IMR-90 (cell line): Measurements from ENCODE around the gene CLDN10. TPM values are rescaled to one million over a fixed set of nuclear protein-coding genes. Genes with fewer than 3 reads are reported as not detected.

ENCODE experiments used
- ATAC-seq: fragments of 200-7000 bp; cut with Tn5 transposase; 2 replicates; pipeline ENCODE4 v1.9.1; 2020; ENCODE audit warnings: low read depth, mild to moderate bottlenecking, moderate library complexity
- BruUV-seq: library from RNA; stranded (reverse); fragments of 400-500 nt; replicated peaks from 2 replicates; lab custom pipeline; 2021; lab: Mats Ljungman, UMichigan
- CTCF ChIA-PET: fragments of 300-600 bp; formaldehyde crosslinking; extraction: SDS; loops from one replicate; lab custom pipeline; 2021; ENCODE audit warnings: antibody characterized with exemption; lab: Yijun Ruan, JAX
- POLR2A ChIA-PET: fragments of 300-600 bp; sonication (Branson Sonifier 250); formaldehyde crosslinking; loops from one replicate; lab custom pipeline; 2022; ENCODE audit warnings: antibody characterized with exemption; ENCODE audit not compliant: unreplicated experiment; lab: Charles Lee
- DNase-seq: peaks from one replicate; pipeline ENCODE4 v3.0.0; 2013
- H2AFZ ChIP-seq: replicated peaks from 2 replicates; pipeline ENCODE3; 2013; ENCODE audit warnings: low read length, mild to moderate bottlenecking; ENCODE audit not compliant: poor library complexity
- H2AK5ac ChIP-seq: 2 replicates; pipeline ENCODE4 v1.6.1; 2013; ENCODE audit warnings: low read depth, low read length, inconsistent platforms
- H2AK9ac ChIP-seq: replicated peaks from 2 replicates; pipeline ENCODE3; 2013; ENCODE audit warnings: mild to moderate bottlenecking, low read depth, low read length, moderate library complexity; ENCODE audit not compliant: poor library complexity
- H2BK120ac ChIP-seq: 2 replicates; pipeline ENCODE4 v1.6.1; 2013; ENCODE audit warnings: low read depth, low read length, inconsistent platforms
- H2BK15ac ChIP-seq: 3 replicates; pipeline ENCODE4 v1.6.1; 2013; ENCODE audit warnings: low read depth, low read length, inconsistent platforms
- H2BK20ac ChIP-seq: 2 replicates; pipeline ENCODE4 v1.6.1; 2013; ENCODE audit warnings: low read depth, mild to moderate bottlenecking, inconsistent platforms, low read length, moderate library complexity
- H2BK5ac ChIP-seq: 2 replicates; pipeline ENCODE4 v1.6.1; 2013; ENCODE audit warnings: mild to moderate bottlenecking, low read depth, low read length, inconsistent platforms; ENCODE audit not compliant: poor library complexity, severe bottlenecking
- H3K14ac ChIP-seq: replicated peaks from 2 replicates; pipeline ENCODE4 v1.6.1; 2013; ENCODE audit warnings: low read depth, low read length, inconsistent platforms
- H3K18ac ChIP-seq: 2 replicates; pipeline ENCODE4 v1.6.1; 2013; ENCODE audit warnings: low read depth, low read length, control low read depth
- H3K23ac ChIP-seq: 2 replicates; pipeline ENCODE4 v1.6.1; 2013; ENCODE audit warnings: low read depth, low read length, inconsistent platforms
- H3K27ac ChIP-seq: 2 replicates; pipeline ENCODE4 v1.5.1; 2013; ENCODE audit warnings: mild to moderate bottlenecking, control low read depth, low read length; ENCODE audit not compliant: insufficient read depth
- H3K27me3 ChIP-seq: 2 replicates; pipeline ENCODE4 v1.6.1; 2013; ENCODE audit warnings: low read length; ENCODE audit not compliant: control insufficient read depth, insufficient read depth
- H3K36me3 ChIP-seq: 2 replicates; pipeline ENCODE4 v1.6.1; 2013; ENCODE audit warnings: low read length, mixed read lengths; ENCODE audit not compliant: control insufficient read depth, insufficient read depth
- H3K4ac ChIP-seq: 2 replicates; pipeline ENCODE4 v1.6.1; 2013; ENCODE audit warnings: low read depth, low read length, inconsistent platforms
- H3K4me1 ChIP-seq: 2 replicates; pipeline ENCODE4 v1.6.1; 2013; ENCODE audit warnings: low read length, mixed read lengths; ENCODE audit not compliant: control insufficient read depth, insufficient read depth
- H3K4me2 ChIP-seq: 2 replicates; pipeline ENCODE4 v1.6.1; 2013; ENCODE audit warnings: low read depth, mild to moderate bottlenecking, control low read depth, low read length, moderate library complexity
- H3K4me3 ChIP-seq: 2 replicates; pipeline ENCODE4 v1.5.1; 2013; ENCODE audit warnings: low read depth, mild to moderate bottlenecking, control low read depth, low read length, moderate library complexity; ENCODE audit not compliant: insufficient read depth
- H3K56ac ChIP-seq: 2 replicates; pipeline ENCODE4 v1.6.1; 2013; ENCODE audit warnings: low read length, inconsistent platforms; ENCODE audit not compliant: insufficient read depth; ENCODE audit errors: extremely low read depth
- H3K79me1 ChIP-seq, 2 experiments: 2 replicates each; pipeline ENCODE4 v1.6.1; 2013; ENCODE audit warnings: low read length in 2 of 2, inconsistent platforms in 1 of 2, low read depth in 1 of 2
- H3K9ac ChIP-seq: 2 replicates; pipeline ENCODE4 v1.6.1; 2013; ENCODE audit warnings: low read depth, low read length, control low read depth
- H3K9me1 ChIP-seq: 2 replicates; pipeline ENCODE4 v1.6.1; 2013; ENCODE audit warnings: low read length, inconsistent platforms; ENCODE audit not compliant: insufficient read depth
- H3K9me3 ChIP-seq: 2 replicates; pipeline ENCODE4 v1.6.1; 2013; ENCODE audit warnings: low read length; ENCODE audit not compliant: control insufficient read depth, insufficient read depth
- H4K20me1 ChIP-seq: 2 replicates; pipeline ENCODE4 v1.6.1; 2013; ENCODE audit warnings: low read length, inconsistent platforms; ENCODE audit not compliant: insufficient read depth
- H4K5ac ChIP-seq: 2 replicates; pipeline ENCODE4 v1.6.1; 2013; ENCODE audit warnings: mild to moderate bottlenecking, low read depth, low read length, control low read depth
- H4K8ac ChIP-seq, 2 experiments: 2 replicates each; pipeline ENCODE4 v1.6.1; 2013; ENCODE audit warnings: low read depth in 2 of 2, low read length in 2 of 2, control low read depth in 1 of 2, inconsistent platforms in 1 of 2
- H4K91ac ChIP-seq: 2 replicates; pipeline ENCODE4 v1.6.1; 2013; ENCODE audit warnings: low read depth, low read length, inconsistent platforms; ENCODE audit not compliant: insufficient read depth
- BHLHE40 ChIP-seq: fragments of 150-350 bp; IDR thresholded peaks from 2 replicates; pipeline ENCODE4 v1.6.1; 2016; ENCODE audit warnings: mild to moderate bottlenecking, low read depth, low read length
- CEBPB ChIP-seq: IDR thresholded peaks from 2 replicates; pipeline ENCODE4 v1.6.1; 2012; ENCODE audit warnings: low read depth, low read length, improper control_type of control experiment
- FOS ChIP-seq: fragments of 150-350 bp; IDR thresholded peaks from 2 replicates; pipeline ENCODE4 v1.6.1; 2016; ENCODE audit warnings: low read depth, low read length
- MAFK ChIP-seq: IDR thresholded peaks from 2 replicates; pipeline ENCODE4 v1.6.1; 2012; ENCODE audit warnings: low read depth, low read length, improper control_type of control experiment
- MAZ ChIP-seq: IDR thresholded peaks from 2 replicates; pipeline ENCODE4 v1.6.1; 2012; ENCODE audit warnings: low read depth, mild to moderate bottlenecking, low read length, improper control_type of control experiment, moderate library complexity, borderline replicate concordance
- MXI1 ChIP-seq: IDR thresholded peaks from 2 replicates; pipeline ENCODE4 v1.6.1; 2012; ENCODE audit warnings: low read depth, mild to moderate bottlenecking, low read length, moderate library complexity, borderline replicate concordance
- NFE2L2 ChIP-seq: fragments of 150-350 bp; IDR thresholded peaks from 2 replicates; pipeline ENCODE4 v1.6.1; 2016; ENCODE audit warnings: low read depth, mild to moderate bottlenecking, low read length
- POLR2A ChIP-seq: IDR thresholded peaks from 2 replicates; pipeline ENCODE4 v1.6.1; 2012; ENCODE audit warnings: mild to moderate bottlenecking, low read depth, low read length
- RAD21 ChIP-seq: IDR thresholded peaks from 2 replicates; pipeline ENCODE4 v1.6.1; 2012; ENCODE audit warnings: low read length, improper control_type of control experiment
- RCOR1 ChIP-seq: IDR thresholded peaks from 2 replicates; pipeline ENCODE4 v1.6.1; 2012; ENCODE audit warnings: mild to moderate bottlenecking, low read length, improper control_type of control experiment; ENCODE audit not compliant: insufficient replicate concordance
- RFX5 ChIP-seq: IDR thresholded peaks from 2 replicates; pipeline ENCODE4 v1.8.0; 2012; ENCODE audit warnings: low read depth, mild to moderate bottlenecking, low read length, moderate library complexity
- SMC3 ChIP-seq: fragments of 150-350 bp; IDR thresholded peaks from 2 replicates; pipeline ENCODE4 v1.6.1; 2016; ENCODE audit warnings: low read depth, mild to moderate bottlenecking, antibody characterized with exemption, low read length, moderate library complexity
- WGBS, 2 experiments: methylation state at CpG; one replicate each; pipeline versions ENCODE4 v1.1.5 to v1.1.7; 2013; ENCODE audit warnings: missing lambda C conversion rate in 2 of 2; ENCODE audit not compliant: insufficient read length in 1 of 2; ENCODE audit errors: extremely low coverage in 2 of 2; 5-methylcytosine and 5-hydroxymethylcytosine counted together
- dilution Hi-C: fragments of 300-500 bp; cut with HindIII; formaldehyde crosslinking; loops from one replicate; pipeline ENCODE4 v1.14.3; 2018; ENCODE audit warnings: low sequenced_read_pairs; ENCODE audit not compliant: unreplicated experiment
- in situ Hi-C: fragments of 300-500 bp; cut with MboI; formaldehyde crosslinking; loops from 3 replicates; pipeline ENCODE4 v1.14.3; 2019; ENCODE audit warnings: low sequenced_read_pairs, inconsistent platforms, mixed read lengths
- intact Hi-C: fragments of 100-400 bp; cut with micrococcal nuclease; formaldehyde crosslinking; loops from 2 replicates; pipeline ENCODE4 v1.10.0; 2022
- polyA plus RNA-seq, 3 experiments: library from polyadenylated mRNA; depleted of rRNA; stranded (reverse); fragments of >200 nt; gene quantifications; 2 replicates each; pipeline ENCODE4 v1.2.3, GENCODE V29; 2012; ENCODE audit warnings: low replicate concordance in 1 of 3
- total RNA-seq: library from RNA; depleted of rRNA; stranded (reverse); fragments of >200 nt; gene quantifications from 2 replicates; pipeline ENCODE4 v1.2.3, GENCODE V29; 2012
- TF ChIP-seq, protein P1 (sequence below): conservative IDR thresholded peaks from 2 replicates; pipeline ENCODE4 v1.5.1; 2012; ENCODE audit warnings: mild to moderate bottlenecking, low read depth, low read length, improper control_type of control experiment
- TF ChIP-seq, protein P2 (sequence below): fragments of 150-350 bp; IDR thresholded peaks from 2 replicates; pipeline ENCODE4 v1.6.1; 2017; ENCODE audit warnings: mild to moderate bottlenecking, antibody characterized with exemption, low read length, low read depth
- TF ChIP-seq, protein P3 (sequence below): fragments of 150-350 bp; IDR thresholded peaks from 2 replicates; pipeline ENCODE4 v1.6.1; 2016; ENCODE audit warnings: low read depth, mild to moderate bottlenecking, low read length, moderate library complexity, borderline replicate concordance

The CLDN10 gene
- total and polyA plus RNA-seq, 2 of the 4 experiments (the other 2 are of a cell fraction), result not detected

DNA sequence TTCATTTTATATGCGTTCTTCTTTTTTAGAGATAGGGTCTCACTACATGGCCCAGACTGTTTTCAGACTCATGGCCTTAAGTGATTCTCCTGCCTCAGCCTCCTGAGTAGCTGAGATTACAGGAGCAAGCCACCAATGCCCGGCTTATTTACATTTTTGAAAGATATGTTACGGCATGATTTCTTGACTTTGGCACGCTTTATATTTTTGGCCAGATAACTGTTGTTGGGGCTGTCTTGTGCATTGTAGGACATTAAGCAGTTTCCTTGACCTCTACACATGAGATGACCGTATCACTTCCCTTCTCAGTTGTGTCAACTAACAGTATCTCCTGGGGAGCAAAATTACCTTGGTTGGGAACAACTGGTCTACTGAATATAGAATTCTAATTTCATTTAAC lies 28.9 kb upstream of the CLDN10 start:
- CTCF ChIA-PET, result no interaction called here
- TF ChIP-seq POLR2A (no peak), MXI1 (no peak), NFE2L2 (no peak), RAD21 (no peak), MAZ (no peak), CEBPB (no peak), SMC3 (no peak), BHLHE40 (no peak), RFX5 (no peak), FOS (no peak), RCOR1 (no peak), MAFK (no peak)
- TF ChIP-seq, protein P1, sequence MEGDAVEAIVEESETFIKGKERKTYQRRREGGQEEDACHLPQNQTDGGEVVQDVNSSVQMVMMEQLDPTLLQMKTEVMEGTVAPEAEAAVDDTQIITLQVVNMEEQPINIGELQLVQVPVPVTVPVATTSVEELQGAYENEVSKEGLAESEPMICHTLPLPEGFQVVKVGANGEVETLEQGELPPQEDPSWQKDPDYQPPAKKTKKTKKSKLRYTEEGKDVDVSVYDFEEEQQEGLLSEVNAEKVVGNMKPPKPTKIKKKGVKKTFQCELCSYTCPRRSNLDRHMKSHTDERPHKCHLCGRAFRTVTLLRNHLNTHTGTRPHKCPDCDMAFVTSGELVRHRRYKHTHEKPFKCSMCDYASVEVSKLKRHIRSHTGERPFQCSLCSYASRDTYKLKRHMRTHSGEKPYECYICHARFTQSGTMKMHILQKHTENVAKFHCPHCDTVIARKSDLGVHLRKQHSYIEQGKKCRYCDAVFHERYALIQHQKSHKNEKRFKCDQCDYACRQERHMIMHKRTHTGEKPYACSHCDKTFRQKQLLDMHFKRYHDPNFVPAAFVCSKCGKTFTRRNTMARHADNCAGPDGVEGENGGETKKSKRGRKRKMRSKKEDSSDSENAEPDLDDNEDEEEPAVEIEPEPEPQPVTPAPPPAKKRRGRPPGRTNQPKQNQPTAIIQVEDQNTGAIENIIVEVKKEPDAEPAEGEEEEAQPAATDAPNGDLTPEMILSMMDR, result no peak
- TF ChIP-seq, protein P2, sequence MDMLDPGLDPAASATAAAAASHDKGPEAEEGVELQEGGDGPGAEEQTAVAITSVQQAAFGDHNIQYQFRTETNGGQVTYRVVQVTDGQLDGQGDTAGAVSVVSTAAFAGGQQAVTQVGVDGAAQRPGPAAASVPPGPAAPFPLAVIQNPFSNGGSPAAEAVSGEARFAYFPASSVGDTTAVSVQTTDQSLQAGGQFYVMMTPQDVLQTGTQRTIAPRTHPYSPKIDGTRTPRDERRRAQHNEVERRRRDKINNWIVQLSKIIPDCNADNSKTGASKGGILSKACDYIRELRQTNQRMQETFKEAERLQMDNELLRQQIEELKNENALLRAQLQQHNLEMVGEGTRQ, result no peak
- TF ChIP-seq, protein P3, sequence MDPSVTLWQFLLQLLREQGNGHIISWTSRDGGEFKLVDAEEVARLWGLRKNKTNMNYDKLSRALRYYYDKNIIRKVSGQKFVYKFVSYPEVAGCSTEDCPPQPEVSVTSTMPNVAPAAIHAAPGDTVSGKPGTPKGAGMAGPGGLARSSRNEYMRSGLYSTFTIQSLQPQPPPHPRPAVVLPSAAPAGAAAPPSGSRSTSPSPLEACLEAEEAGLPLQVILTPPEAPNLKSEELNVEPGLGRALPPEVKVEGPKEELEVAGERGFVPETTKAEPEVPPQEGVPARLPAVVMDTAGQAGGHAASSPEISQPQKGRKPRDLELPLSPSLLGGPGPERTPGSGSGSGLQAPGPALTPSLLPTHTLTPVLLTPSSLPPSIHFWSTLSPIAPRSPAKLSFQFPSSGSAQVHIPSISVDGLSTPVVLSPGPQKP, result no peak
- Histone ChIP-seq H2AK9ac (no peak overlapping the region), H3K9me3 (no peaks in the 10 kb centered on the region), H3K18ac (no peak overlapping the region), H3K23ac (no peak overlapping the region), H3K4me2 (no peak overlapping the region), H4K8ac (no peak overlapping the region), H3K14ac (no peak overlapping the region), H3K79me1 (no peaks in the 10 kb centered on the region), H4K5ac (no peak overlapping the region), H3K4me1 (no peaks in the 10 kb centered on the region), H2AFZ (no peak overlapping the region), H3K4me3 (no peak overlapping the region), H3K27ac (no peak overlapping the region), H4K20me1 (no peaks in the 10 kb centered on the region), H2BK5ac (no peak overlapping the region), H3K9me1 (no peaks in the 10 kb centered on the region), H2BK15ac (no peak overlapping the region), H3K9ac (no peak overlapping the region), H4K91ac (no peak overlapping the region), H2BK120ac (no peak overlapping the region), H2AK5ac (no peak overlapping the region), H2BK20ac (no peak overlapping the region), H3K36me3 (no peaks in the 10 kb centered on the region), H3K56ac (no peak overlapping the region), H3K4ac (no peak overlapping the region), H3K27me3 (peaks cover 2% of the 10 kb centered on the region)
- in situ Hi-C loops, result no loop called here
- no CpG with 5 or more reads among the region's 5 CpGs for WGBS, 2 experiments
- DNase-seq (no peak), ATAC-seq (no peak)
- BruUV-seq, result no TSS peak
- POLR2A ChIA-PET, result no interaction called here
- dilution Hi-C loops, result no loop called here
- intact Hi-C loops, result no loop called here
